ENCODE data around the gene C2orf78.

C2orf78 gene

GRCh38 chr2:73811878-73812277 lies 27.9 kb downstream of the C2orf78 start:
- no peak overlapping the region for H3K4me3 ChIP-seq (ENCODE audit: low read depth, low read length)
- TF ChIP-seq CTCF (IDR thresholded peaks at IDR 0.05; ENCODE audit: low read depth, low read length): no peak

- no peak for TF ChIP-seq CTCF (IDR thresholded peaks at IDR 0.05; ENCODE audit: low read depth, low read length)
- no peak overlapping the region for H3K4me3 ChIP-seq (ENCODE audit: low read depth, low read length)
These were observed 28.7 kb downstream of the C2orf78 start for GRCh38 chr2:73812635-73813034.

GRCh38 chr2:73818296-73818695 lies 34.3 kb downstream of the C2orf78 start:
- H3K4me3 ChIP-seq (ENCODE audit: low read depth, low read length): no peak overlapping the region
- TF ChIP-seq CTCF (IDR thresholded peaks at IDR 0.05; ENCODE audit: low read depth, low read length): no peak

GRCh38 chr2:73821227-73821626 lies 37.2 kb downstream of the C2orf78 start:
- H3K4me3 ChIP-seq (ENCODE audit: low read depth, low read length): no peak overlapping the region
- no peak for TF ChIP-seq CTCF (IDR thresholded peaks at IDR 0.05; ENCODE audit: low read depth, low read length)

GRCh38 chr2:73821669-73822068 lies 37.7 kb downstream of the C2orf78 start:
- no peak overlapping the region for H3K4me3 ChIP-seq (ENCODE audit: low read depth, low read length)
- no peak for TF ChIP-seq CTCF (IDR thresholded peaks at IDR 0.05; ENCODE audit: low read depth, low read length)

GRCh38 chr2:73822276-73822675 lies 38.3 kb downstream of the C2orf78 start:
- H3K4me3 ChIP-seq (ENCODE audit: low read depth, low read length): no peak overlapping the region
- TF ChIP-seq CTCF (IDR thresholded peaks at IDR 0.05; ENCODE audit: low read depth, low read length): no peak

GRCh38 chr2:73822991-73823390 lies 39.0 kb downstream of the C2orf78 start:
- no peak for TF ChIP-seq CTCF (IDR thresholded peaks at IDR 0.05; ENCODE audit: low read depth, low read length)
- no peak overlapping the region for H3K4me3 ChIP-seq (ENCODE audit: low read depth, low read length)

All from WI38 (cell line).